ENCODE data around the gene PCBP3. TPM values are rescaled to one million over a fixed set of nuclear protein-coding genes. Genes with fewer than 3 reads are reported as not detected.

Gene PCBP3
- total RNA-seq, 1 donor from 2014 or later: 5.0 TPM

DNA sequence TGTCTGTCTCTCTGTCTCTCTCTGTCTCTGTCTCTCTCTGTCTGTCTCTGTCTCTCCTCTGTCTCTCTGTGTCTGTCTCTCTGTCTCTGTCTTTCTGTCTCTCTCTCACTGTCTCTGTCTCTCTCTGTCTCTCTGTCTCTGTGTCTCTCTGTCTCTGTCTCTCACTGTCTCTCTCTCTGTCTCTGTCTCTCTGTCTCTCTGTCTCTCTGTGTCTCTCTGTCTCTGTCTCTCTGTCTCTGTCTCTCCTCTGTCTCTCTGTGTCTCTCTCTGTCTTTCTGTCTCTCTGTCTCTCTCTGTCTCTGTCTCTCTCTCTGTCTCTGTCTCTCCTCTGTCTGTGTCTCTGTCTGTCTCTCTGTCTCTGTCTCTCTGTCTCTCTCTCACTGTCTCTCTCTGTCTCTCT lies 337.2 kb downstream of the PCBP3 start:
- Mint-ChIP-seq H3K9me3 (no peaks in the 10 kb centered on the region), H3K4me3 (no peak overlapping the region), H3K27ac (no peak overlapping the region), H3K27me3 (ENCODE audit: low read depth) (peaks cover 41% of the 10 kb centered on the region), H3K36me3 (peaks cover 11% of the 10 kb centered on the region), H3K4me1 (peaks cover 23% of the 10 kb centered on the region)
- TF ChIP-seq, protein P1, sequence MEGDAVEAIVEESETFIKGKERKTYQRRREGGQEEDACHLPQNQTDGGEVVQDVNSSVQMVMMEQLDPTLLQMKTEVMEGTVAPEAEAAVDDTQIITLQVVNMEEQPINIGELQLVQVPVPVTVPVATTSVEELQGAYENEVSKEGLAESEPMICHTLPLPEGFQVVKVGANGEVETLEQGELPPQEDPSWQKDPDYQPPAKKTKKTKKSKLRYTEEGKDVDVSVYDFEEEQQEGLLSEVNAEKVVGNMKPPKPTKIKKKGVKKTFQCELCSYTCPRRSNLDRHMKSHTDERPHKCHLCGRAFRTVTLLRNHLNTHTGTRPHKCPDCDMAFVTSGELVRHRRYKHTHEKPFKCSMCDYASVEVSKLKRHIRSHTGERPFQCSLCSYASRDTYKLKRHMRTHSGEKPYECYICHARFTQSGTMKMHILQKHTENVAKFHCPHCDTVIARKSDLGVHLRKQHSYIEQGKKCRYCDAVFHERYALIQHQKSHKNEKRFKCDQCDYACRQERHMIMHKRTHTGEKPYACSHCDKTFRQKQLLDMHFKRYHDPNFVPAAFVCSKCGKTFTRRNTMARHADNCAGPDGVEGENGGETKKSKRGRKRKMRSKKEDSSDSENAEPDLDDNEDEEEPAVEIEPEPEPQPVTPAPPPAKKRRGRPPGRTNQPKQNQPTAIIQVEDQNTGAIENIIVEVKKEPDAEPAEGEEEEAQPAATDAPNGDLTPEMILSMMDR (IDR thresholded peaks at IDR 0.05; ENCODE audit: unreplicated experiment): no peak
- no peak for DNase-seq (ENCODE audit: low spot score in 2 of 2, unreplicated experiment in 2 of 2)

DNA sequence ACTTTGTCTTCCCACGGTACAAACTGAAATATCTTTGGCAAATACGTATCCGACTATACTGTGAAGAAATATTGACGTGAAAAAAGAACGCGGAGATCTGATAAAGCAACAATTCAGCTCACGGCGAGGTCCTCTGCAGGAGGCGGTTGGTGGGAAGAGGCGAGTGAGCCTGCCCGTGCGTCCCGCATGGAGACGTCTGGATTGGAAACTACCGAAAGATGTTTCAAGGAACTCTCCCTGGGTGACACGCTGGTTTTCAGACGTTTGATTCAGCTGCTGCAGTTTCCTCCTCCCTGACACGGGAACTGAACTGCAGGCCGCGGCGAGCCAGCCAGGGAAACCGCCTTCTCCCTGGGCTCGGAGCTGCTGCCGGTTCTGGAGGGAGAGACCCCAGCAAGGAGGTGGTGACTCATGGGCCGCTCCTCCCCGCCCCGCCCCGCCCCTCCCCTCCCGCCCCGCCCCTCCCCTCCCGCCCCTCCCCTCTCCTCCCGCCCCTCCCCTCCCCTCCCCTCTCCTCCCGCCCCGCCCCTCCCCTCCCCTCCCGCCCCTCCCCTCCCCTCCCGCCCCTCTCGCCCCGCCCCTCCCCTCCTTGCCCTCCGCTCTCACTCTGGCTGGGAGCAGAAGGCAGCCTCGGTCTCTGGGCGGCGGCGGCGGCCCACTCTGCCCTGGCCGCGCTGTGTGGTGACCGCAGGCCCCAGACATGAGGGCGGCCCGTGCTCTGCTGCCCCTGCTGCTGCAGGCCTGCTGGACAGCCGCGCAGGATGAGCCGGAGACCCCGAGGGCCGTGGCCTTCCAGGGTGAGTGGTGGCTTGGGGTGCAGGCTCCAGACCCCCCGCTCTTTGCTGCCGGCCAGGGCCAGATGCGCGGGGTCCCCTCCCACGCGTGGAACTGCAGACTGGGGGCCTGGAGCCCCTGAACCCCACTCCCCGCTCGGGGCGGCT lies 337.9 kb downstream of the PCBP3 start, which contains the start of gene COL6A1:
COL6A1 (plus strand) TSS at position 620 of the 941 bp plus-strand sequence; CDS start at position 701, 81 bp downstream.
- H3K27me3 Mint-ChIP-seq (ENCODE audit: low read depth): peaks cover 34% of the 10 kb centered on the region
- H3K4me1 Mint-ChIP-seq: peaks cover 16% of the 10 kb centered on the region
- H3K36me3 Mint-ChIP-seq: peaks cover 11% of the 10 kb centered on the region
- peak within 1 kb of the TSS; percentile 72 for H3K4me3 Mint-ChIP-seq
- H3K9me3 Mint-ChIP-seq: no peaks in the 10 kb centered on the region
- TF ChIP-seq, protein P1 (IDR thresholded peaks at IDR 0.05; ENCODE audit: unreplicated experiment): no peak
- H3K27ac Mint-ChIP-seq: no peak within 1 kb of the TSS
- DNase-seq (ENCODE audit: low spot score in 2 of 2, unreplicated experiment in 2 of 2): peak; percentile 60 to 73

DNA sequence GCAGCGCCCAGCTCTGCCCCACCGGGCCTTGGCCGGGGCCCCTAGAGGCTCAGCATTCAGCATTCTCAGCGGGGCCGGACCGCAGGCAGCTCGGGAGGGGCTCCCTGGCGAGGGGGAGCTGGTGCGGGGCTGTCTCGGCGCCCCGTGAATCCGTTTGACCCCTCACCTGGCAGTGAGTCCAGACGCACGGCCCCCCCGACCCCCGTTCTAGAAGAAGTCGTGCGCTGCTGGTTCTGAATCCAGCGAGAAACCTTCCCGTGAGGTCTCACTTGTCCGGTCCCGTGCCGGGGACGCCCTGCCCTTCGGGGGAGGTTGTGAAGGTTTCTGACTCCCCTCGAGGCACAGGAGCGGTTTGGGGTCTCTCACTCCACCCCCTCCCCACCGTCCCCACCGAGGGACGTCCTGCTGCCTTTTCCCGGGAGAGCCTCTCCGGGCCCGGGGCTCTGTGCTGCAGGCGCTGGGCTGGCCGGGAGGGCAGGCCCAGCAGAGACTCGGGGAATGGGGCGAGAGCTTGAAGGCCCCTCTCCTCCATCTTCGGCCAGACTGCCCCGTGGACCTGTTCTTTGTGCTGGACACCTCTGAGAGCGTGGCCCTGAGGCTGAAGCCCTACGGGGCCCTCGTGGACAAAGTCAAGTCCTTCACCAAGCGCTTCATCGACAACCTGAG lies 338.7 kb downstream of the PCBP3 start:
- no peaks in the 10 kb centered on the region for H3K9me3 Mint-ChIP-seq
- peak overlapping the region; percentile 72 for H3K4me3 Mint-ChIP-seq
- H3K27me3 Mint-ChIP-seq (ENCODE audit: low read depth): peaks cover 30% of the 10 kb centered on the region
- peaks cover 14% of the 10 kb centered on the region for H3K4me1 Mint-ChIP-seq
- TF ChIP-seq, protein P1 (IDR thresholded peaks at IDR 0.05; ENCODE audit: unreplicated experiment): no peak
- H3K36me3 Mint-ChIP-seq: peaks cover 11% of the 10 kb centered on the region
- no peak overlapping the region for H3K27ac Mint-ChIP-seq
- DNase-seq (ENCODE audit: low spot score in 2 of 2, unreplicated experiment in 2 of 2): peak; percentile 19 to 49

DNA sequence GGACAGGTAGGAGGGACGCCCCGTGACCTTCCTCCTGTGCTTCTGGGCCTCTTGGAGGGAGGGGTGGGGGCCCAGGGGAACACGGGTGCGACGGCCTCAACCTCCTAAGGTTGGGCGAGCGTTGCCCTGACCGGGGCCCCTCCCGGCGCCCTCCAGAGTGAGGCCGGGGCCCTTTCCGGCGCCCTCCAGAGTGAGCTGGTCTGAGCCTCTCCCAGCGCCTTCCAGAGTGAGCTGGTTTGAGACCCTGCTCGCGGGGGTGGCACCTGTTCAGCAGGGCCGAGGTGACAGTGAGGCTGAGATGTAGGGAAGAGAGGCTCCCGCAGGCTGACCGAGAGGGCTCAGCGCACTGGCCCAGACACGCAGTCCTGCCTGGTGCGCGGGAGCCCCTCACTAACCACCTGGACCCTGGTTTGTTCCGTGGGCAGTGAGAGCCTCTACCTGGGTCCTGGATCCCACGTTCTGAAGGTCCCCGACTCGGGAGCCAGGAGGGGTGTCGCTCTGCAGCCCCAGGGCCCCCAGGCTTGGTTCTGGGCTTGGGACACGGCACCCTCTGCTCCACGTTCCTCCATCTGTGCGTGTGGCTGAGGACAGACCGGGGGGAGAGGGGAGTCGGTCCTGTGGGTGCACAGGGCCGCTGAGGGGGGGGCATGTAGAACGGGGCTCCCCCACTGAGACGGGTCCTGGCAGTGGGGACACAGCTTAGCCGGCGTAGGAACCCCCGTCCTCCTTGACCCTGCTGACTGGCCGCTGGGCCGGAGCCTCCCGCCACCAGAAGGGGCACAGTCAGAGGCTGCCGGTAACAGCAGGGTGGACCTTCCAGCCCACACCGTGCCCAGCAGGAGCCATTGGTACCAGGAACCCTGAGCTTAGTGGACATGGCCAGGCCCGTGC lies 339.5 kb downstream of the PCBP3 start:
- peaks cover 28% of the 10 kb centered on the region for H3K27me3 Mint-ChIP-seq (ENCODE audit: low read depth)
- peaks cover 11% of the 10 kb centered on the region for H3K36me3 Mint-ChIP-seq
- peaks cover 14% of the 10 kb centered on the region for H3K4me1 Mint-ChIP-seq
- TF ChIP-seq, protein P1 (IDR thresholded peaks at IDR 0.05; ENCODE audit: unreplicated experiment): no peak
- peak overlapping the region; percentile 72 for H3K4me3 Mint-ChIP-seq
- no peak overlapping the region for H3K27ac Mint-ChIP-seq
- peak; percentile 15 to 42 for DNase-seq (ENCODE audit: low spot score in 2 of 2, unreplicated experiment in 2 of 2)
- no peaks in the 10 kb centered on the region for H3K9me3 Mint-ChIP-seq

DNA sequence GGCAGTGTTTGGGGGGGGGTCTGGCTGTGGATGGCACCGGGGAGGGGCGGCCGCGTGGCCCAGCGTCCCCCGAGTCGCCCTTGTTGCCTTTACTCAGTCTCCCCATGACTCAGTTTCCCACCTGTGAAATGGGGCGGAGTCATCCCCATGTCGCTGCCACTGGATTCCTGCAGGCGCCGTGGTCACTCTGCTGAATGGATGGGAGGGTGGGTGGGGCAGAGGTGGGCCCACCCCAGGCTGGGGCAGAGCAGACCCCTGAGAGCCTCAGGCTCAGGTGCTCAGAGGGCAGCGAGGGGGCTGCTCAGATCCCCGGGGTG lies 340.1 kb downstream of the PCBP3 start:
- H3K36me3 Mint-ChIP-seq: peaks cover 11% of the 10 kb centered on the region
- peaks cover 10% of the 10 kb centered on the region for H3K4me1 Mint-ChIP-seq
- H3K27me3 Mint-ChIP-seq (ENCODE audit: low read depth): peaks cover 23% of the 10 kb centered on the region
- H3K4me3 Mint-ChIP-seq: peak overlapping the region; percentile 72
- H3K9me3 Mint-ChIP-seq: no peaks in the 10 kb centered on the region
- no peak overlapping the region for H3K27ac Mint-ChIP-seq
- no peak for DNase-seq (ENCODE audit: low spot score in 2 of 2, unreplicated experiment in 2 of 2)
- TF ChIP-seq, protein P1 (IDR thresholded peaks at IDR 0.05; ENCODE audit: unreplicated experiment): no peak

Measured in mesothelial cell of epicardium (in vitro differentiated cells).